SK-N-SH (cell line): Measurements from ENCODE around the gene NOTCH1. TPM values are rescaled to one million over a fixed set of nuclear protein-coding genes. Genes with fewer than 3 reads are reported as not detected.

Experiments
- CTCF ChIA-PET: fragments of 300-600, 350-600 bp; formaldehyde crosslinking; extraction: SDS; loops from one replicate; lab custom pipeline; 2021; lab: Yijun Ruan, JAX
- POLR2A ChIA-PET: fragments of 350-600 bp; sonication (Branson Sonifier 250); formaldehyde crosslinking; extraction: SDS; loops from one replicate; lab custom pipeline; 2020; ENCODE audit warnings: antibody characterized with exemption, inconsistent platforms; lab: Yijun Ruan, JAX
- DNase-seq: peaks from one replicate; pipeline ENCODE4 v3.0.0; 2012
- H2AFZ ChIP-seq: fragments of 200-600 bp; sonication (generic); 2 replicates; pipeline ENCODE4 v1.8.1; 2016; ENCODE audit warnings: antibody characterized with exemption, mild to moderate bottlenecking, low read depth
- H3F3A ChIP-seq: fragments of 200-600 bp; sonication (generic); replicated peaks from 2 replicates; pipeline ENCODE3; 2016; ENCODE audit warnings: antibody characterized with exemption, mild to moderate bottlenecking; ENCODE audit not compliant: insufficient read depth
- H3K27ac ChIP-seq, 2 experiments: fragments of 200-500 bp in 1 of 2; fragments of 200-600 bp in 1 of 2; sonication (Bioruptor generic) in 1 of 2; sonication (generic), shearing (Covaris generic) in 1 of 2; 2 replicates each; pipeline versions ENCODE4 v1.5.1 to v1.6.1; 2014 to 2016; ENCODE audit warnings: low read depth in 2 of 2, inconsistent platforms in 1 of 2, low read length in 1 of 2, mild to moderate bottlenecking in 1 of 2, mixed read lengths in 1 of 2
- H3K27me3 ChIP-seq: fragments of 200-600 bp; sonication (generic), shearing (Covaris generic); 2 replicates; pipeline ENCODE4 v1.6.1; 2016; ENCODE audit warnings: mixed run types; ENCODE audit not compliant: insufficient read depth
- H3K36me3 ChIP-seq, 2 experiments: fragments of 200-500 bp in 1 of 2; fragments of 200-600 bp in 1 of 2; sonication (Bioruptor generic) in 1 of 2; sonication (generic) in 1 of 2; replicated peaks in 1 of 2; 2 replicates each; pipeline versions ENCODE3 to v1.5.1; 2014 to 2016; ENCODE audit warnings: low read length in 1 of 2, mild to moderate bottlenecking in 1 of 2; ENCODE audit not compliant: insufficient read depth in 2 of 2, control insufficient read depth in 1 of 2
- H3K4me1 ChIP-seq, 2 experiments: fragments of 200-500 bp in 1 of 2; fragments of 200-600 bp in 1 of 2; sonication (Bioruptor generic) in 1 of 2; sonication (generic), shearing (Covaris generic) in 1 of 2; 2 replicates each; pipeline versions ENCODE4 v1.5.1 to v1.6.1; 2014 to 2016; ENCODE audit warnings: low read depth in 1 of 2, low read length in 1 of 2, mixed run types in 1 of 2; ENCODE audit not compliant: insufficient read depth in 2 of 2, control insufficient read depth in 1 of 2
- H3K4me2 ChIP-seq: fragments of 200-600 bp; sonication (generic), shearing (Covaris generic); 2 replicates; pipeline ENCODE4 v1.6.1; 2017; ENCODE audit warnings: mixed run types
- H3K4me3 ChIP-seq, 2 experiments: fragments of 200-500 bp in 1 of 2; fragments of 200-600 bp in 1 of 2; sonication (Bioruptor generic) in 1 of 2; sonication (generic), shearing (Covaris generic) in 1 of 2; 2 replicates each; pipeline versions ENCODE4 v1.5.1 to v1.8.1; 2014 to 2016; ENCODE audit warnings: low read depth in 2 of 2, inconsistent platforms in 1 of 2, low read length in 1 of 2, mild to moderate bottlenecking in 1 of 2, mixed read lengths in 1 of 2, moderate library complexity in 1 of 2
- H3K79me2 ChIP-seq: fragments of 200-600 bp; sonication (generic); 2 replicates; pipeline ENCODE4 v1.8.1; 2017; ENCODE audit warnings: mild to moderate bottlenecking; ENCODE audit not compliant: insufficient read depth
- H3K9ac ChIP-seq: fragments of 200-600 bp; sonication (generic); 2 replicates; pipeline ENCODE4 v1.6.1; 2017; ENCODE audit warnings: mixed run types
- H3K9me2 ChIP-seq: fragments of 200-600 bp; sonication (generic); 2 replicates; pipeline ENCODE4 v1.6.1; 2017; ENCODE audit warnings: mixed run types
- H3K9me3 ChIP-seq: fragments of 200-600 bp; sonication (generic); 2 replicates; pipeline ENCODE4 v1.6.1; 2017; ENCODE audit warnings: mixed run types, mild to moderate bottlenecking, moderate library complexity
- H4K20me1 ChIP-seq: fragments of 200-600 bp; sonication (generic); 2 replicates; pipeline ENCODE4 v1.6.1; 2017; ENCODE audit warnings: mild to moderate bottlenecking, mixed run types; ENCODE audit not compliant: insufficient read depth
- CHD2 ChIP-seq: fragments of 150-350 bp; IDR thresholded peaks from 2 replicates; pipeline ENCODE4 v1.6.1; 2018; ENCODE audit warnings: low read length; ENCODE audit not compliant: partially characterized antibody
- EP300 ChIP-seq, 2 experiments: IDR thresholded peaks; 2 replicates each; pipeline versions ENCODE4 v1.4.0 to v1.6.1; 2012; ENCODE audit warnings: borderline replicate concordance in 1 of 2, low read depth in 1 of 2, low read length in 1 of 2
- FOXM1 ChIP-seq: IDR thresholded peaks from 2 replicates; pipeline ENCODE4 v1.4.0; 2012; ENCODE audit warnings: low read depth, mild to moderate bottlenecking
- GABPA ChIP-seq: IDR thresholded peaks from 2 replicates; pipeline ENCODE4 v1.4.0; 2012; ENCODE audit warnings: low read depth, mild to moderate bottlenecking
- IRF3 ChIP-seq: fragments of 150-350 bp; IDR thresholded peaks from 2 replicates; pipeline ENCODE4 v1.6.1; 2016; ENCODE audit warnings: mild to moderate bottlenecking, low read depth, low read length
- MAX ChIP-seq: IDR thresholded peaks from 2 replicates; pipeline ENCODE4 v1.4.0; 2012; ENCODE audit warnings: low read depth
- MEF2A ChIP-seq: IDR thresholded peaks from 2 replicates; pipeline ENCODE4 v1.4.0; 2012; ENCODE audit warnings: low read depth, borderline replicate concordance
- NRF1 ChIP-seq: IDR thresholded peaks from 2 replicates; pipeline ENCODE4 v1.6.1; 2012; ENCODE audit warnings: low read depth, mild to moderate bottlenecking, low read length
- POLR2AphosphoS5 ChIP-seq: IDR thresholded peaks from 2 replicates; pipeline ENCODE4 v1.6.1; 2012; ENCODE audit warnings: low read depth, low read length
- SMC3 ChIP-seq: IDR thresholded peaks from 2 replicates; pipeline ENCODE4 v1.6.1; 2012; ENCODE audit warnings: low read depth, low read length, improper control_type of control experiment
- YY1 ChIP-seq: IDR thresholded peaks from 2 replicates; pipeline ENCODE4 v1.4.0; 2012; ENCODE audit warnings: low read depth, mild to moderate bottlenecking
- ZBTB33 ChIP-seq: IDR thresholded peaks from 2 replicates; pipeline ENCODE4 v1.4.0; 2012; ENCODE audit warnings: low read depth, borderline replicate concordance
- WGBS: methylation state at CpG from one replicate; pipeline ENCODE4 v1.1.6; 2017; ENCODE audit warnings: low lambda C conversion rate; 5-methylcytosine and 5-hydroxymethylcytosine counted together
- polyA plus RNA-seq, 3 experiments: library from polyadenylated mRNA; depleted of rRNA; stranded (reverse); fragments of >200 nt; gene quantifications; 2 replicates each; pipeline ENCODE4 v1.2.3, GENCODE V29; 2012

NOTCH1 gene
- polyA plus RNA-seq, 1 of the 3 experiments (the other 2 are of a cell fraction) = 6.6 TPM

GRCh38 chr9:136499071-136499934 is 46.5 kb downstream of the NOTCH1 start:
- Histone ChIP-seq H3K36me3 (peaks cover 3 to 59% of the 10 kb centered on the region in 2 experiments), H3K79me2 (no peaks in the 10 kb centered on the region)

More at GRCh38 chr9:136499071-136499934, 46.5 kb downstream of the NOTCH1 start:
- Histone ChIP-seq H3K4me1 (peaks cover 0 to 2% of the 10 kb centered on the region in 2 experiments; a peak in 1 of 4 replicates), H3K27ac (no peak overlapping the region), H3K9ac (no peak overlapping the region), H3K4me2 (no peak overlapping the region), H4K20me1 (no peaks in the 10 kb centered on the region), H3K9me2 (no peaks in the 10 kb centered on the region), H2AFZ (no peak overlapping the region), H3K27me3 (no peaks in the 10 kb centered on the region), H3K4me3 (no peak overlapping the region), H3F3A (peaks cover 6% of the 10 kb centered on the region), H3K9me3 (no peaks in the 10 kb centered on the region)
- WGBS = 93% methylated on average over 22 of the region's 46 CpGs
- ChIA-PET CTCF (interaction anchor here (1.0 to 7.0 kb wide), 4 partner anchors 12 to 132 kb away, joined by 3 to 54 read pairs (median 6); no protein-coding TSS in a partner anchor), POLR2A (no interaction called here)
- TF ChIP-seq CHD2 (no peak), EP300 (IDR thresholded peaks at IDR 0.05; ENCODE audit: borderline replicate concordance in 1 of 2, low read depth in 1 of 2, low read length in 1 of 2) (no peak), YY1 (no peak), SMC3 (no peak), FOXM1 (no peak), MEF2A (no peak), MAX (no peak), ZBTB33 (no peak), NRF1 (no peak), IRF3 (no peak), GABPA (no peak), POLR2AphosphoS5 (no peak)
- no peak for DNase-seq
